ENCODE measurements around the gene TAS2R5.

DNA sequence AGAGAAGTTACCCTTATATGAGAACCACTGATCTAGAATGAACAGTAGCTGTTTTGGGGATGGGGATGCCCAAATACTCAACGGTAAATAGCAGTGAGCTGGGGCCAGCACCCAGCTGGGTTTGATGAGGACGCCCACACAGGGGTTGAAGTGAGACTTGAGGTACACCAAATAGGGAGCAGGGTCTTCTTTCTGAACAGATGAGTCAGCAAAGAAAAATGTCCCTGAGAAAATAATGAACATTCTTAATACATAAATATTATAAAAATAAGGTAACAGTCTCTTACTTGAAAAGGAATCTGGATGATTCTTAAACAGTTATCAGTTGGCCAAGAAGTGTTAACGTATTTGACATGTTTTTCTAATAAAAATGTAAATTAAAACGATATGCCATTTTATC, 49.2 kb downstream of the TAS2R5 start:
- TF ChIP-seq CTCF (IDR thresholded peaks at IDR 0.05 in 4 of 5, conservative IDR thresholded peaks at IDR 0.05 in 1 of 5) (no peak), POLR2A (IDR thresholded peaks at IDR 0.05) (no peak)
